Kidney (tissue), 14 donors: Measurements from ENCODE around the gene CBR3. TPM values are rescaled to one million over a fixed set of nuclear protein-coding genes. Genes with fewer than 3 reads are reported as not detected.

Experiments used
- DNase-seq, 5 donors: peaks; one replicate each; pipeline ENCODE4 v3.0.0-alpha.2; 2013 to 2020
- FAIRE-seq: peaks from 2 replicates; lab custom pipeline; 2012; peaks lifted over from hg19 to GRCh38; lab: Jason Lieb, UNC
- H3K27ac ChIP-seq, 2 donors: one replicate each; pipeline ENCODE4 v1.7.0; 2013; ENCODE audit warnings: low read depth in 2 of 2, low read length in 2 of 2, inconsistent platforms in 1 of 2
- H3K27me3 ChIP-seq: one replicate; pipeline ENCODE4 v1.7.1; 2013; ENCODE audit warnings: low read length, inconsistent platforms; ENCODE audit not compliant: control insufficient read depth, insufficient read depth
- H3K36me3 ChIP-seq, 3 donors: one replicate each; pipeline versions ENCODE4 v1.7.0 to v1.7.1; 2013; ENCODE audit warnings: low read length in 3 of 3, control low read depth in 1 of 3, inconsistent platforms in 1 of 3; ENCODE audit not compliant: insufficient read depth in 3 of 3, control insufficient read depth in 2 of 3
- H3K4me1 ChIP-seq, 3 donors: one replicate each; pipeline versions ENCODE4 v1.7.0 to v1.7.1; 2013; ENCODE audit warnings: low read length in 3 of 3, inconsistent platforms in 1 of 3, low read depth in 1 of 3; ENCODE audit not compliant: control insufficient read depth in 2 of 3, insufficient read depth in 2 of 3
- H3K4me3 ChIP-seq, 3 donors: one replicate each; pipeline versions ENCODE4 v1.7.0 to v1.8.1; 2013; ENCODE audit warnings: low read length in 3 of 3, control low read depth in 1 of 3, inconsistent platforms in 1 of 3
- H3K9ac ChIP-seq, 3 donors: one replicate each; pipeline versions ENCODE4 v1.7.0 to v1.7.1; 2013; ENCODE audit warnings: low read length in 3 of 3, control low read depth in 1 of 3, inconsistent platforms in 1 of 3
- H3K9me3 ChIP-seq, 3 donors: one replicate each; pipeline versions ENCODE4 v1.7.0 to v1.7.1; 2013; ENCODE audit warnings: low read length in 3 of 3, control low read depth in 1 of 3, inconsistent platforms in 1 of 3; ENCODE audit not compliant: control insufficient read depth in 2 of 3, insufficient read depth in 1 of 3
- CTCF ChIP-seq: IDR thresholded peaks from 3 replicates; pipeline ENCODE4 v1.5.1; 2012; ENCODE audit warnings: mild to moderate bottlenecking, moderate library complexity, borderline replicate concordance; ENCODE audit not compliant: insufficient read depth; ENCODE audit errors: extremely low read depth
- intact Hi-C: fragments of 100-400 bp; cut with DNase I; formaldehyde crosslinking; loops from one replicate; pipeline ENCODE4 v1.11.1; 2022
- polyA plus RNA-seq: library from polyadenylated mRNA; stranded (reverse); fragments of 350-450 nt; fragmentation: Illumina TruSeq; extraction: RNeasy Lipid Tissue Mini Kit (QIAGEN cat#74804); gene quantifications from one replicate; pipeline ENCODE4 v1.2.3, GENCODE V29; 2014; ENCODE audit warnings: low read depth, low replicate concordance; ENCODE audit not compliant: insufficient read depth
- total RNA-seq: library from RNA; stranded (reverse); fragmentation: NEBNext Ultra II Directional; extraction: Animal tissue kit (Norgen Biotek cat#: 25700); gene quantifications from one replicate; pipeline ENCODE4 v1.2.1, GENCODE V29; 2021
- donor health status: control.
- donor health status: control.
- donor health status: control.
- donor health status: control.
- donor health status: control.
- donor health status: DM: yes; HTN: yes; CAD: no.
- donor health status: Normal renal cell carcinoma (clear cell type).

CBR3 gene
- total and polyA plus RNA-seq, 2 donors from 2014 or later, result 2.6 to 5.9 TPM

- Histone ChIP-seq H3K4me1 (peaks cover 0 to 9% (median 0%) of the 10 kb centered on the region in 3 donors), H3K27me3 (no peaks in the 10 kb centered on the region), H3K36me3 (no peaks in the 10 kb centered on the region), H3K27ac (peak within 1 kb of the TSS; percentile 76 to 78), H3K9me3 (no peaks in the 10 kb centered on the region), H3K9ac (peak within 1 kb of the TSS; percentile 47 to 94 (median 78)), H3K4me3 (peak within 1 kb of the TSS; percentile 51 to 86 (median 69))
- FAIRE-seq (no peak), DNase-seq (peak in 2 of 5 donors; percentile 25 to 83)
- intact Hi-C loops, result no loop called here
- TF ChIP-seq CTCF, result no peak
Observed at GRCh38 chr21:36156815-36157670, 22.2 kb downstream of the CBR3 start, which contains the start of gene DOP1B. DOP1B (plus strand) TSS chr21:36156824; CDS start chr21:36164734, 7,910 bp downstream.

- Histone ChIP-seq H3K4me1 (peaks cover 0 to 16% (median 0%) of the 10 kb centered on the region in 3 donors), H3K4me3 (no peak overlapping the region), H3K9ac (no peak overlapping the region), H3K9me3 (no peaks in the 10 kb centered on the region), H3K27ac (no peak overlapping the region), H3K27me3 (no peaks in the 10 kb centered on the region), H3K36me3 (no peaks in the 10 kb centered on the region)
- no peak for FAIRE-seq
- DNase-seq, result no peak
- intact Hi-C loops, result no loop called here
- TF ChIP-seq CTCF, result no peak
Observed at GRCh38 chr21:36159356-36159921, 24.6 kb downstream of the CBR3 start.

GRCh38 chr21:36160850-36161178 is 25.9 kb downstream of the CBR3 start:
- TF ChIP-seq CTCF, result no peak
- H3K36me3 ChIP-seq, result no peaks in the 10 kb centered on the region
- intact Hi-C loops, result no loop called here
- no peak overlapping the region for H3K9ac ChIP-seq
- no peak overlapping the region for H3K27ac ChIP-seq
- H3K4me3 ChIP-seq, result no peak overlapping the region
- peaks cover 0 to 11% (median 0%) of the 10 kb centered on the region in 3 donors for H3K4me1 ChIP-seq
- H3K27me3 ChIP-seq, result no peaks in the 10 kb centered on the region
- DNase-seq (no peak), FAIRE-seq (no peak)
- no peaks in the 10 kb centered on the region for H3K9me3 ChIP-seq
